DND-41 (cell line): ENCODE results near the gene TOX2.

ENCODE experiments used
- ATAC-seq: fragments of 200-7000 bp; cut with Tn5 transposase; 3 replicates; pipeline ENCODE4 v1.9.1; 2021; ENCODE audit warnings: low read depth; ENCODE audit not compliant: insufficient read depth
- DNase-seq: peaks from one replicate; pipeline ENCODE4 v3.0.0-alpha.2; 2020
- H2AFZ ChIP-seq: 2 replicates; pipeline ENCODE4 v1.6.0; 2012; ENCODE audit warnings: low read depth, low read length
- H3K27ac ChIP-seq: 2 replicates; pipeline ENCODE4 v1.5.1; 2012; ENCODE audit warnings: low read length, inconsistent platforms
- H3K27me3 ChIP-seq: fragments of 200-600 bp; sonication (generic); 2 replicates; pipeline ENCODE4 v1.6.0; 2012; ENCODE audit warnings: low read length, mild to moderate bottlenecking, inconsistent platforms; ENCODE audit not compliant: insufficient read depth, poor library complexity
- H3K36me3 ChIP-seq: 2 replicates; pipeline ENCODE4 v1.5.1; 2012; ENCODE audit warnings: low read length, inconsistent platforms; ENCODE audit not compliant: insufficient read depth
- H3K4me1 ChIP-seq: 2 replicates; pipeline ENCODE4 v1.5.1; 2012; ENCODE audit warnings: mild to moderate bottlenecking, low read length; ENCODE audit not compliant: insufficient read depth
- H3K4me2 ChIP-seq: 2 replicates; pipeline ENCODE4 v1.6.0; 2012; ENCODE audit warnings: mild to moderate bottlenecking, moderate library complexity, low read length, inconsistent platforms; ENCODE audit not compliant: insufficient read depth
- H3K4me3 ChIP-seq, 2 experiments: fragments of 200-600 bp in 1 of 2; shearing (Covaris generic) in 1 of 2; 2 replicates each; pipeline ENCODE4 v1.5.1; 2012 to 2016; ENCODE audit warnings: inconsistent platforms in 2 of 2, low read length in 2 of 2, mild to moderate bottlenecking in 2 of 2, low read depth in 1 of 2, moderate library complexity in 1 of 2
- H3K79me2 ChIP-seq: 2 replicates; pipeline ENCODE4 v1.6.0; 2012; ENCODE audit warnings: low read length, inconsistent platforms; ENCODE audit not compliant: insufficient read depth
- H3K9ac ChIP-seq: 2 replicates; pipeline ENCODE4 v1.6.0; 2012; ENCODE audit warnings: low read depth, mild to moderate bottlenecking, inconsistent platforms, low read length, moderate library complexity
- H3K9me3 ChIP-seq: 2 replicates; pipeline ENCODE4 v1.5.1; 2012; ENCODE audit warnings: low read length, moderate library complexity, mild to moderate bottlenecking, inconsistent platforms; ENCODE audit not compliant: insufficient read depth, severe bottlenecking
- H4K20me1 ChIP-seq: 2 replicates; pipeline ENCODE4 v1.6.0; 2012; ENCODE audit warnings: low read length; ENCODE audit not compliant: insufficient read depth
- CTCF ChIP-seq: IDR thresholded peaks from 2 replicates; pipeline ENCODE4 v1.5.1; 2012; ENCODE audit warnings: borderline replicate concordance, low read length, moderate library complexity, mild to moderate bottlenecking; ENCODE audit not compliant: poor library complexity, severe bottlenecking; ENCODE audit errors: extremely low read depth
- EZH2 ChIP-seq: IDR thresholded peaks from 3 replicates; pipeline ENCODE4 v1.6.1; 2012; ENCODE audit warnings: borderline replicate concordance, low read depth, mild to moderate bottlenecking, moderate library complexity, low read length, inconsistent platforms; ENCODE audit not compliant: severe bottlenecking

Gene TOX2

GRCh38 chr20:44018942-44019637 is 104.4 kb downstream of the TOX2 start:
- H2AFZ ChIP-seq, result no peak overlapping the region
- H3K9me3 ChIP-seq, result no peaks in the 10 kb centered on the region
- DNase-seq (peak; percentile 26), ATAC-seq (peak; percentile 0; the same call in 1 of the 3 replicates)
- peaks cover 17% of the 10 kb centered on the region; the same call in 1 of the 2 replicates for H4K20me1 ChIP-seq
- H3K27ac ChIP-seq, result peak overlapping the region; percentile 47; the same call in 1 of the 2 replicates
- peaks cover 5% of the 10 kb centered on the region for H3K27me3 ChIP-seq
- H3K4me1 ChIP-seq, result peaks cover 44% of the 10 kb centered on the region
- H3K4me3 ChIP-seq, result no peak overlapping the region
- no peak for TF ChIP-seq EZH2
- TF ChIP-seq CTCF, result no peak
- no peaks in the 10 kb centered on the region for H3K79me2 ChIP-seq
- H3K36me3 ChIP-seq, result no peaks in the 10 kb centered on the region
- no peak overlapping the region for H3K9ac ChIP-seq
- H3K4me2 ChIP-seq, result no peak overlapping the region

- no peak overlapping the region for H2AFZ ChIP-seq
- peak overlapping the region; percentile 37; the same call in 1 of the 2 replicates for H3K4me2 ChIP-seq
Observed at GRCh38 chr20:44019638-44020335, 105.1 kb downstream of the TOX2 start.

GRCh38 chr20:44020406-44021148 is 105.9 kb downstream of the TOX2 start:
- Histone ChIP-seq H2AFZ (no peak overlapping the region), H3K9me3 (no peaks in the 10 kb centered on the region), H3K4me3 (no peak overlapping the region; a peak in 1 of 4 replicates), H4K20me1 (peaks cover 17% of the 10 kb centered on the region; the same call in 1 of the 2 replicates), H3K79me2 (no peaks in the 10 kb centered on the region), H3K36me3 (no peaks in the 10 kb centered on the region), H3K27me3 (peaks cover 5% of the 10 kb centered on the region), H3K27ac (no peak overlapping the region; the same call in 1 of the 2 replicates), H3K4me2 (peak overlapping the region; percentile 37), H3K4me1 (peaks cover 44% of the 10 kb centered on the region), H3K9ac (no peak overlapping the region; the same call in 1 of the 2 replicates)
- TF ChIP-seq CTCF (no peak), EZH2 (no peak)
- peak; percentile 43 for DNase-seq
- peak; percentile 16; the same call in 2 of the 3 replicates for ATAC-seq

More at GRCh38 chr20:44019638-44020335, 105.1 kb downstream of the TOX2 start:
- Histone ChIP-seq H3K27ac (peak overlapping the region; percentile 47; the same call in 1 of the 2 replicates), H3K9ac (no peak overlapping the region), H3K9me3 (no peaks in the 10 kb centered on the region), H3K79me2 (no peaks in the 10 kb centered on the region), H3K27me3 (peaks cover 5% of the 10 kb centered on the region), H3K4me1 (peaks cover 44% of the 10 kb centered on the region), H3K4me3 (no peak overlapping the region), H3K36me3 (no peaks in the 10 kb centered on the region), H4K20me1 (peaks cover 17% of the 10 kb centered on the region; the same call in 1 of the 2 replicates)
- TF ChIP-seq CTCF, result no peak
- ATAC-seq (peak; percentile 84), DNase-seq (peak; percentile 87)
